GM12891 (cell line): ENCODE data around the gene SLC22A2.

Source experiments
- POLR2A ChIP-seq: IDR thresholded peaks from 2 replicates; pipeline ENCODE4 v1.6.1; 2011; ENCODE audit warnings: low read depth, low read length, control low read depth
- POLR2AphosphoS5 ChIP-seq: IDR thresholded peaks from 2 replicates; pipeline ENCODE4 v1.6.1; 2011; ENCODE audit warnings: low read depth, low read length, control low read depth
- TAF1 ChIP-seq: IDR thresholded peaks from 2 replicates; pipeline ENCODE4 v1.6.1; 2011; ENCODE audit warnings: low read depth, low read length, control low read depth

DNA sequence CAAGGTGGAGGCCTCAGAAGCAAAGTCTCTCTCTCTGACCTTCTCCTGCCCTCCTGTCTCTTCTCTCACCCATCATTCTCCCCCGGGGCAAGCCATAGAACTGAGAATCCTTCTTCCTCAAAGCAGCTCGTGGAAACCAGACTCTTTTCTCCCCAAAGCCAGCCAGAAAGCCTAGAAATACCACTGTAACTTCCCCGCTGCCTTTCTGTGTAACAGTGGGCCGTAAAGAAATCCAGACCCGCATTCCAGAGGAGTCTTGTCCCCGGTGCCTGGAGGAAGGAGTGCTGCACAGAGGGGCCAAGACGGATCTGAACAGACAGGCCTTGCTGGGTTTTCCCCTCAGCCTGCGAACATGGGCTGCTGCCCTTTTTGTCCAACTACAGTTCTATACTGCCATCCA, 977 bp upstream of the SLC22A2 start:
- TF ChIP-seq TAF1 = no peak
- TF ChIP-seq POLR2A = no peak
- TF ChIP-seq POLR2AphosphoS5 = no peak
